OCI-LY3 (cell line): Measurements from ENCODE around the gene TBXAS1.

Experiments
- H2AFZ ChIP-seq: fragments of 200-600, 300-600 bp; shearing (Covaris generic); 2 replicates; pipeline ENCODE4 v1.6.0; 2014; ENCODE audit warnings: antibody characterized with exemption, low read depth, low read length
- H3K27ac ChIP-seq: fragments of 200-600, 300-600 bp; sonication (generic); 2 replicates; pipeline ENCODE4 v1.5.1; 2014; ENCODE audit warnings: mild to moderate bottlenecking, low read length, moderate library complexity, mixed read lengths
- H3K27me3 ChIP-seq: fragments of 200-600, 300-600 bp; sonication (generic); 2 replicates; pipeline ENCODE4 v1.6.1; 2014; ENCODE audit warnings: low read depth, low read length, mixed read lengths
- H3K36me3 ChIP-seq: fragments of 200-600, 300-600 bp; sonication (generic); replicated peaks from 2 replicates; pipeline ENCODE3; 2014; ENCODE audit warnings: low read depth, low read length, mixed read lengths
- H3K4me1 ChIP-seq: fragments of 300-600, 200-600 bp; sonication (generic); 2 replicates; pipeline ENCODE4 v1.6.1; 2014; ENCODE audit warnings: low read length, mixed read lengths
- H3K4me2 ChIP-seq: fragments of 200-600, 300-600 bp; sonication (generic); 2 replicates; pipeline ENCODE4 v1.6.1; 2014; ENCODE audit warnings: low read length, mixed read lengths
- H3K4me3 ChIP-seq: fragments of 300-600, 200-600 bp; sonication (generic); 2 replicates; pipeline ENCODE4 v1.5.1; 2014; ENCODE audit warnings: antibody characterized with exemption, mild to moderate bottlenecking, low read length, moderate library complexity
- H3K79me2 ChIP-seq: fragments of 300-600, 200-600 bp; shearing (Covaris generic); 2 replicates; pipeline ENCODE4 v1.6.1; 2014; ENCODE audit warnings: mild to moderate bottlenecking, low read length, mixed read lengths
- H3K9ac ChIP-seq: fragments of 300-600, 200-600 bp; shearing (Covaris generic); 2 replicates; pipeline ENCODE4 v1.6.0; 2014; ENCODE audit warnings: mild to moderate bottlenecking, low read length, moderate library complexity
- H3K9me3 ChIP-seq: fragments of 200-600, 300-600 bp; shearing (Covaris generic); 2 replicates; pipeline ENCODE4 v1.6.1; 2014; ENCODE audit warnings: low read length, mixed read lengths; ENCODE audit not compliant: insufficient read depth
- H4K20me1 ChIP-seq: fragments of 200-600, 300-600 bp; sonication (generic); 2 replicates; pipeline ENCODE4 v1.6.1; 2016; ENCODE audit warnings: low read length, mixed read lengths; ENCODE audit not compliant: insufficient read depth
- CTCF ChIP-seq: fragments of 200-600, 300-600 bp; sonication (generic); IDR thresholded peaks from 2 replicates; pipeline ENCODE4 v1.5.1; 2014; ENCODE audit warnings: antibody characterized with exemption, low read length, low read depth
- EZH2phosphoT487 ChIP-seq: fragments of 200-600 bp; shearing (Covaris generic); IDR thresholded peaks from 2 replicates; pipeline ENCODE4 v1.6.1; 2018; ENCODE audit warnings: antibody characterized with exemption, mixed run types, low read depth

Gene TBXAS1

GRCh38 chr7:139893999-139894398 is 64.9 kb downstream of the TBXAS1 start:
- Histone ChIP-seq H3K36me3 (no peaks in the 10 kb centered on the region), H3K9ac (no peak overlapping the region), H3K4me1 (no peaks in the 10 kb centered on the region), H3K4me2 (no peak overlapping the region), H3K27ac (no peak overlapping the region), H4K20me1 (no peaks in the 10 kb centered on the region), H3K79me2 (no peaks in the 10 kb centered on the region), H3K4me3 (no peak overlapping the region), H3K27me3 (peaks cover 32% of the 10 kb centered on the region), H2AFZ (no peak overlapping the region), H3K9me3 (no peaks in the 10 kb centered on the region)
- no peak for TF ChIP-seq EZH2phosphoT487
- TF ChIP-seq CTCF, result no peak

GRCh38 chr7:139895141-139895829 is 66.2 kb downstream of the TBXAS1 start:
- Histone ChIP-seq H3K9me3 (no peaks in the 10 kb centered on the region), H3K4me1 (no peaks in the 10 kb centered on the region), H3K4me3 (no peak overlapping the region), H3K79me2 (no peaks in the 10 kb centered on the region), H2AFZ (no peak overlapping the region), H3K9ac (no peak overlapping the region), H4K20me1 (no peaks in the 10 kb centered on the region), H3K27ac (no peak overlapping the region), H3K36me3 (no peaks in the 10 kb centered on the region), H3K4me2 (no peak overlapping the region), H3K27me3 (peaks cover 42% of the 10 kb centered on the region)
- no peak for TF ChIP-seq CTCF
- TF ChIP-seq EZH2phosphoT487, result no peak

- no peaks in the 10 kb centered on the region for H3K4me1 ChIP-seq
- H3K27ac ChIP-seq, result no peak overlapping the region
- H3K4me3 ChIP-seq, result no peak overlapping the region
- TF ChIP-seq CTCF (no peak), EZH2phosphoT487 (no peak)
- H3K4me2 ChIP-seq, result no peak overlapping the region
- H3K9me3 ChIP-seq, result no peaks in the 10 kb centered on the region
- no peak overlapping the region for H3K9ac ChIP-seq
- no peaks in the 10 kb centered on the region for H3K36me3 ChIP-seq
- H2AFZ ChIP-seq, result no peak overlapping the region
- H4K20me1 ChIP-seq, result no peaks in the 10 kb centered on the region
- peaks cover 37% of the 10 kb centered on the region for H3K27me3 ChIP-seq
- H3K79me2 ChIP-seq, result no peaks in the 10 kb centered on the region
These were observed 67.2 kb downstream of the TBXAS1 start for GRCh38 chr7:139896288-139896687.

- no peaks in the 10 kb centered on the region for H3K9me3 ChIP-seq
- H2AFZ ChIP-seq, result no peak overlapping the region
- H3K27ac ChIP-seq, result no peak overlapping the region
- no peaks in the 10 kb centered on the region for H3K36me3 ChIP-seq
- H3K4me2 ChIP-seq, result no peak overlapping the region
- H3K4me1 ChIP-seq, result no peaks in the 10 kb centered on the region
- H3K9ac ChIP-seq, result no peak overlapping the region
- no peak for TF ChIP-seq EZH2phosphoT487
- TF ChIP-seq CTCF, result no peak
- H3K4me3 ChIP-seq, result no peak overlapping the region
- H4K20me1 ChIP-seq, result no peaks in the 10 kb centered on the region
- H3K79me2 ChIP-seq, result no peaks in the 10 kb centered on the region
- peaks cover 34% of the 10 kb centered on the region for H3K27me3 ChIP-seq
These were observed 67.8 kb downstream of the TBXAS1 start for GRCh38 chr7:139896831-139897230.
